ENCODE data around the gene PLEKHB1.

The PLEKHB1 gene

DNA sequence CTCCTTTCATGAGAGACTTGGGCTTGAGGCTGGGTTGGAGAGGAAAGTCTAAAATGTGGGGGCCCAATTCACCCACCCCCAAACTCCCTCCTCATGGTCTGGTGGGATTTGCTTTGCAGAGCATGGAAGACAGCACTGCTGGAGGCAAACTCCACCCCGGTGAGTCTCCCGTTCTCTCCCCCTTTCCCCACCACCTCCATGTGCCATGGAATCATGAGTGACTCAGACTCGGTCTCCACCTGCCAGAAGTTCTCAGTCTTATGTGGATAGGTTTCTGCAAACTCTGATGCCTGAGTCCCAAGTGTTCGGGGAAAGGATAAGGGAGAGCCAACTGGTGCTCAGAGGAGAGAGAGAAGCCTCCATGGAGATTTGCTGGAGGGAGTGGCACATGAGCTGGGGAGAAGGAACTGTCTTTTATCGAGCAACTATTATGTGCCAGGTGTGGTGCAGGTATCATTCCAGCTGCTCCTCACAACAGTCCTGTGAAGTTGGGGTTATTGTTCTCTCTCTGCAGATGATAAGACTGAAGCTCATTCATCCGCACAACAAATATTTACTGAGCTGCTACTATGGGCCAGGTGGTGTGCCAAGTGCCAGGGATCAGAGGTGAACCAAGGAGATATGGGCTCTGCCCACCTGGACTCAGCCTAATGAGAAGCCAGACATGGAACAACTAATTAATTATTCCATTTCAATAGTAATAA is 6.6 kb downstream of the PLEKHB1 start:
- no peaks in the 10 kb centered on the region for H3K9me3 ChIP-seq
- no peak for TF ChIP-seq CTCF (IDR thresholded peaks at IDR 0.05)
- peaks cover 0 to 1% (median 0%) of the 10 kb centered on the region in 4 donors for H3K4me1 ChIP-seq
- H3K4me3 ChIP-seq: no peak overlapping the region
- H3K27ac ChIP-seq: no peak overlapping the region
- DNase-seq: no peak
- H3K27me3 ChIP-seq: no peaks in the 10 kb centered on the region
- intact Hi-C loops (cut with DNase I; ENCODE audit: low total_unique reads): no loop called here
- peaks cover 0 to 10% (median 0%) of the 10 kb centered on the region in 3 donors for H3K36me3 ChIP-seq

DNA sequence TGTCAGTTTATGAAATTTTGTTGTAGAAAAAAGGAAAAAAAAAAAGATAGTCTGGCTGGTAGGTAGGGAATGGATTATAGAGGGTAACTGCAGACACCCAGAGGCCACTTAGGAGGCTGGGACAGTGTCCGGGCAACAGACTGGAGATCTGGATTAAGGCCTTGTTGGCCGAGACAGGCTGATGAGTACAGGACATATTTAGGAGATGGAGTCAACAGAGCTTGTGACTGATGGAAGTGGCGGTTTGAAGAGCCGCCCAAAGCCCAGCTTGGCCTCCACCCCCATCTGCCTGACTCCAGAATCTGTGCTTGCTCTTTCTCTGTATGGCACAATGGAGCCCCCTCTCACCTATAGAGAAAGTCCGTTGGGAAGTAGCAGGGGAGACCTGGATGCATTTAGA is 7.6 kb downstream of the PLEKHB1 start:
- Histone ChIP-seq H3K4me1 (no peaks in the 10 kb centered on the region), H3K27me3 (no peaks in the 10 kb centered on the region), H3K36me3 (peaks cover 0 to 10% (median 0%) of the 10 kb centered on the region in 3 donors), H3K9me3 (no peaks in the 10 kb centered on the region), H3K4me3 (no peak overlapping the region), H3K27ac (no peak overlapping the region)
- no peak for TF ChIP-seq CTCF (IDR thresholded peaks at IDR 0.05)
- intact Hi-C loops (cut with DNase I; ENCODE audit: low total_unique reads): no loop called here
- no peak for DNase-seq

- no peaks in the 10 kb centered on the region for H3K9me3 ChIP-seq
- H3K36me3 ChIP-seq: peaks cover 0 to 10% (median 0%) of the 10 kb centered on the region in 3 donors
- no peak for TF ChIP-seq CTCF (IDR thresholded peaks at IDR 0.05)
- no peaks in the 10 kb centered on the region for H3K27me3 ChIP-seq
- no peaks in the 10 kb centered on the region for H3K4me1 ChIP-seq
- no peak overlapping the region for H3K27ac ChIP-seq
- H3K4me3 ChIP-seq: no peak overlapping the region
- intact Hi-C loops (cut with DNase I; ENCODE audit: low total_unique reads): no loop called here
- no peak for DNase-seq
Measured at GRCh38 chr11:73654482-73655021, 8.2 kb downstream of the PLEKHB1 start.

- H3K27me3 ChIP-seq: no peaks in the 10 kb centered on the region
- H3K4me1 ChIP-seq: peaks cover 0 to 6% (median 4%) of the 10 kb centered on the region in 4 donors
- H3K27ac ChIP-seq: no peak overlapping the region
- H3K9me3 ChIP-seq: no peaks in the 10 kb centered on the region
- no peak for DNase-seq
- H3K36me3 ChIP-seq: peaks cover 0 to 10% (median 0%) of the 10 kb centered on the region in 3 donors
- no peak overlapping the region for H3K4me3 ChIP-seq
- intact Hi-C loops (cut with DNase I; ENCODE audit: low total_unique reads): no loop called here
- no peak for TF ChIP-seq CTCF (IDR thresholded peaks at IDR 0.05)
Measured at GRCh38 chr11:73655686-73656085, 9.3 kb downstream of the PLEKHB1 start.

DNA sequence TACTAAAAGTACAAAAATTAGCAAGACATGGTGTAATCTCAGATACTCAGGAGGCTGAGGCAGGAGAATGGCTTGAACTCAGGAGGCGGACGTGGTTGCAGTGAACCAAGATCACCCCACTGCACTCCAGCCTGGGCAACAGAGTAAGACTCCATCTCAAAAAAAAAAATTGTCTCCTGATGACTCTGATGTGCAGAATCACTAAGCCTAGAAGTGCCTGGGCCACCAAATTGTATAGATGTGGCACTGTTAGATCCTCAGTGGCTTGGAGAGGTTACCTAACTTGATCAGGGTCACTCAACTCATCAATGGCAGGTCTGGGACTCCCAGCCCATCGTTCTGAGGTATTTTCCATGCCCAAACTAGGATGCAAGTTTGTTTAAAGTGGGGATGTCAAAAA is 10.6 kb downstream of the PLEKHB1 start:
- TF ChIP-seq CTCF (IDR thresholded peaks at IDR 0.05): no peak
- H3K36me3 ChIP-seq: peaks cover 0 to 10% (median 0%) of the 10 kb centered on the region in 3 donors
- no peak overlapping the region for H3K4me3 ChIP-seq
- no peak overlapping the region for H3K27ac ChIP-seq
- no peaks in the 10 kb centered on the region for H3K9me3 ChIP-seq
- no peak for DNase-seq
- no peaks in the 10 kb centered on the region for H3K27me3 ChIP-seq
- intact Hi-C loops (cut with DNase I; ENCODE audit: low total_unique reads): no loop called here
- H3K4me1 ChIP-seq: peaks cover 0 to 13% (median 12%) of the 10 kb centered on the region in 4 donors
